BLaER1 (cell line): ENCODE data around the gene TBC1D5.

Experiments used
- H3K27ac ChIP-seq: shearing (Covaris generic); formaldehyde crosslinking; 2 replicates; pipeline ENCODE4 v1.8.1; 2022
- H3K27me3 ChIP-seq: shearing (Covaris generic); formaldehyde crosslinking; 2 replicates; pipeline ENCODE4 v1.8.1; 2022
- H3K36me3 ChIP-seq: shearing (Covaris generic); formaldehyde crosslinking; 2 replicates; pipeline ENCODE4 v1.8.1; 2022
- H3K4me1 ChIP-seq: shearing (Covaris generic); formaldehyde crosslinking; 2 replicates; pipeline ENCODE4 v1.8.1; 2022
- H3K4me2 ChIP-seq: shearing (Covaris generic); formaldehyde crosslinking; 2 replicates; pipeline ENCODE4 v1.8.1; 2022
- H3K4me3 ChIP-seq: shearing (Covaris generic); formaldehyde crosslinking; 2 replicates; pipeline ENCODE4 v1.8.1; 2022
- H3K9ac ChIP-seq: shearing (Covaris generic); formaldehyde crosslinking; 2 replicates; pipeline ENCODE4 v1.8.1; 2022
- H3K9me3 ChIP-seq: shearing (Covaris generic); formaldehyde crosslinking; 2 replicates; pipeline ENCODE4 v1.8.1; 2022
- H4K20me1 ChIP-seq: shearing (Covaris generic); formaldehyde crosslinking; 2 replicates; pipeline ENCODE4 v1.8.1; 2022
- Cebpa-rat ChIP-seq: shearing (Covaris generic); IDR thresholded peaks from 2 replicates; pipeline ENCODE4 v1.8.1; 2022

The TBC1D5 gene

GRCh38 chr3:17583530-17583929 is 158.9 kb downstream of the TBC1D5 start:
- no peak overlapping the region for H3K9ac ChIP-seq
- TF ChIP-seq Cebpa-rat = no peak

GRCh38 chr3:17581421-17582080 is 160.9 kb downstream of the TBC1D5 start:
- no peak overlapping the region for H3K9ac ChIP-seq

More at GRCh38 chr3:17583530-17583929, 158.9 kb downstream of the TBC1D5 start:
- Histone ChIP-seq H3K36me3 (0 out of 2 replicates have a peak, but pooled peaks cover 5% of the 10 kb centered on the region), H3K27ac (no peak overlapping the region), H3K9me3 (no peaks in the 10 kb centered on the region), H3K4me1 (peaks cover 16% of the 10 kb centered on the region), H3K4me2 (no peak overlapping the region), H3K27me3 (no peaks in the 10 kb centered on the region), H3K4me3 (no peak overlapping the region), H4K20me1 (no peaks in the 10 kb centered on the region; the same call in 1 of the 2 replicates)

DNA sequence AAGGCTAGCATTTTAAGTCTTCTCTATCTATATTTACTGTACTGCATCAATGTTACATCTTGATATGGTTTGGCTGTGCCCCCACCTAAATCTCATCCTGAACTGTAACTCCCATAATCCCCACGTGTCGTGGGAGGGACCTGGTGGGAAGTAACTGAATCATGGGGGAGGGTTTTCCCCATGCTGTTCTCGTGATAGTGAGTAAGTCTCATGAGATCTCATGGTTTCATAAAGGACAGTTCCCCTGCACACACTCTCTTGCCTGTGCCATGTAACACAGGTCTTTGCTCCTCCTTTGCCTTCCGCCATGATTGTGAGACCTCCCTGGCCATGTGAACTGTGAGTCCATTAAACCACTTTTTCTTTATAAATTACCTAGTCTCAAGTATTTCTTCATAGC is 161.5 kb downstream of the TBC1D5 start:
- no peak overlapping the region for H3K9ac ChIP-seq
- no peak overlapping the region for H3K4me2 ChIP-seq
- H3K27ac ChIP-seq = no peak overlapping the region
- H3K36me3 ChIP-seq = 0 out of 2 replicates have a peak, but pooled peaks cover 5% of the 10 kb centered on the region
- no peak overlapping the region for H3K4me3 ChIP-seq
- peaks cover 16% of the 10 kb centered on the region for H3K4me1 ChIP-seq
- no peaks in the 10 kb centered on the region for H3K9me3 ChIP-seq
- H3K27me3 ChIP-seq = no peaks in the 10 kb centered on the region
- no peak for TF ChIP-seq Cebpa-rat
- no peaks in the 10 kb centered on the region; the same call in 1 of the 2 replicates for H4K20me1 ChIP-seq

More at GRCh38 chr3:17581421-17582080, 160.9 kb downstream of the TBC1D5 start:
- H3K4me2 ChIP-seq = no peak overlapping the region
- H3K4me3 ChIP-seq = no peak overlapping the region
- no peaks in the 10 kb centered on the region for H3K9me3 ChIP-seq
- no peaks in the 10 kb centered on the region for H3K27me3 ChIP-seq
- no peaks in the 10 kb centered on the region; the same call in 1 of the 2 replicates for H4K20me1 ChIP-seq
- 0 out of 2 replicates have a peak, but pooled peaks cover 5% of the 10 kb centered on the region for H3K36me3 ChIP-seq
- no peak for TF ChIP-seq Cebpa-rat
- H3K27ac ChIP-seq = no peak overlapping the region
- peaks cover 16% of the 10 kb centered on the region for H3K4me1 ChIP-seq

GRCh38 chr3:17579289-17580031 is 163.0 kb downstream of the TBC1D5 start:
- no peak overlapping the region for H3K27ac ChIP-seq
- no peak overlapping the region for H3K9ac ChIP-seq
- H3K4me1 ChIP-seq = peaks cover 16% of the 10 kb centered on the region
- H4K20me1 ChIP-seq = peaks cover under 1% of the 10 kb centered on the region; the same call in 1 of the 2 replicates
- no peak overlapping the region for H3K4me2 ChIP-seq
- 0 out of 2 replicates have a peak, but pooled peaks cover 5% of the 10 kb centered on the region for H3K36me3 ChIP-seq
- H3K27me3 ChIP-seq = no peaks in the 10 kb centered on the region
- H3K4me3 ChIP-seq = no peak overlapping the region
- TF ChIP-seq Cebpa-rat = no peak
- H3K9me3 ChIP-seq = no peaks in the 10 kb centered on the region

GRCh38 chr3:17577796-17578520 is 164.5 kb downstream of the TBC1D5 start:
- Histone ChIP-seq H3K9ac (no peak overlapping the region), H3K27me3 (no peaks in the 10 kb centered on the region), H3K36me3 (no peaks in the 10 kb centered on the region), H3K9me3 (no peaks in the 10 kb centered on the region), H3K4me3 (no peak overlapping the region), H3K4me1 (peaks cover 16% of the 10 kb centered on the region), H3K27ac (no peak overlapping the region), H3K4me2 (no peak overlapping the region), H4K20me1 (peaks cover 13% of the 10 kb centered on the region; the same call in 1 of the 2 replicates)
- no peak for TF ChIP-seq Cebpa-rat

- Histone ChIP-seq H3K27me3 (no peaks in the 10 kb centered on the region), H3K9me3 (no peaks in the 10 kb centered on the region), H3K9ac (no peak overlapping the region), H4K20me1 (peaks cover 22% of the 10 kb centered on the region), H3K4me1 (no peaks in the 10 kb centered on the region), H3K36me3 (no peaks in the 10 kb centered on the region), H3K27ac (no peak overlapping the region), H3K4me2 (no peak overlapping the region), H3K4me3 (no peak overlapping the region)
- no peak for TF ChIP-seq Cebpa-rat
These were observed 169.0 kb downstream of the TBC1D5 start for GRCh38 chr3:17573396-17573795.

- Histone ChIP-seq H3K27ac (no peak overlapping the region), H3K4me1 (no peaks in the 10 kb centered on the region), H3K9me3 (no peaks in the 10 kb centered on the region), H3K36me3 (no peaks in the 10 kb centered on the region), H3K9ac (no peak overlapping the region), H3K27me3 (no peaks in the 10 kb centered on the region), H3K4me3 (no peak overlapping the region), H3K4me2 (no peak overlapping the region), H4K20me1 (peaks cover 32% of the 10 kb centered on the region)
- TF ChIP-seq Cebpa-rat = no peak
These were observed 170.7 kb downstream of the TBC1D5 start for GRCh38 chr3:17571686-17572085.

DNA sequence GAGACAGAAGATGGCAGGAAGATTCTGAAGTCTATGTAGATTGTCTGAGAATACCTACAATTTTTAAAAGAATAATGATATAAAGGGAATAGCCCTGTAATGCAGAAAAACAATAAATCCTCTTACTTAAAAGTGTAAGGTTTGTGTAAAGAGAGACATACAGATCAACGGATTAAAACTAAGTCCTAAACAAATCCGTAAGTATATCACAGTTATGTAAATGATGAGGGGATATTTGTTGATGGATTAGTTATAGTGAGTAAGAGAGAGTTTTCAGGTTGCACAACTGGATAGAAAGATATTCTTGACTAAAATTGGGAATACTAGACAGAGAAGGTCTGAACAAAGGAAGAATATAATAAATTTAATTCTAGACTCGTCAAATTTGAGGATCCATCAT is 179.6 kb downstream of the TBC1D5 start:
- Histone ChIP-seq H3K4me1 (no peaks in the 10 kb centered on the region), H3K27me3 (no peaks in the 10 kb centered on the region), H3K9ac (no peak overlapping the region), H3K4me2 (no peak overlapping the region), H3K27ac (no peak overlapping the region), H3K4me3 (no peak overlapping the region), H3K9me3 (no peaks in the 10 kb centered on the region), H4K20me1 (peaks cover 8% of the 10 kb centered on the region; the same call in 1 of the 2 replicates), H3K36me3 (peaks cover 6% of the 10 kb centered on the region; the same call in 1 of the 2 replicates)
- TF ChIP-seq Cebpa-rat = no peak

GRCh38 chr3:17558565-17558964 is 183.9 kb downstream of the TBC1D5 start:
- Histone ChIP-seq H3K9ac (no peak overlapping the region), H3K4me3 (no peak overlapping the region), H3K9me3 (no peaks in the 10 kb centered on the region), H3K4me1 (no peaks in the 10 kb centered on the region), H3K27ac (no peak overlapping the region), H3K4me2 (no peak overlapping the region), H3K36me3 (peaks cover 6% of the 10 kb centered on the region; the same call in 1 of the 2 replicates), H3K27me3 (no peaks in the 10 kb centered on the region), H4K20me1 (no peaks in the 10 kb centered on the region)
- no peak for TF ChIP-seq Cebpa-rat
